Vagina (tissue), 2 donors: Measurements from ENCODE around the gene ATG2A. TPM values are rescaled to one million over a fixed set of nuclear protein-coding genes. Genes with fewer than 3 reads are reported as not detected.
A peak's percentile ranks its signal among the peaks of the same experiment; 100 is the strongest.

ENCODE experiments used
- DNase-seq, 2 donors: peaks; one replicate each; pipeline ENCODE4 v3.0.0-alpha.2; 2017; ENCODE audit errors: extremely low spot score in 2 of 2
- H3K27ac ChIP-seq: fragments of 200-600 bp; sonication (generic); one replicate; pipeline ENCODE4 v1.5.1; 2019
- H3K27me3 ChIP-seq: fragments of 200-600 bp; sonication (generic); one replicate; pipeline ENCODE4 v1.5.1; 2019
- H3K36me3 ChIP-seq, 2 donors: fragments of 200-600 bp; sonication (generic); one replicate each; pipeline ENCODE4 v1.5.1; 2017 to 2019
- H3K4me1 ChIP-seq: fragments of 200-600 bp; sonication (generic); one replicate; pipeline ENCODE4 v1.5.1; 2019
- H3K4me3 ChIP-seq, 2 donors: fragments of 200-600 bp; sonication (generic); 1 replicate in 1 of 2; 2 replicates in 1 of 2; pipeline ENCODE4 v1.5.1; 2016 to 2019
- H3K9me3 ChIP-seq: fragments of 200-600 bp; sonication (generic); one replicate; pipeline ENCODE4 v1.5.1; 2019
- POLR2A ChIP-seq, 2 donors: fragments of 450-650 bp; IDR thresholded peaks; one replicate each; pipeline ENCODE4 v1.6.1; 2017; ENCODE audit warnings: antibody characterized with exemption in 2 of 2, mild to moderate bottlenecking in 2 of 2, moderate library complexity in 2 of 2
- POLR2AphosphoS5 ChIP-seq, 2 donors: sonication (generic); formaldehyde crosslinking; IDR thresholded peaks; one replicate each; pipeline ENCODE4 v1.9.0; 2017; ENCODE audit warnings: antibody characterized with exemption in 2 of 2, mild to moderate bottlenecking in 2 of 2, low read depth in 1 of 2; ENCODE audit not compliant: insufficient read depth in 1 of 2
- intact Hi-C: fragments of 100-400 bp; cut with DNase I; formaldehyde crosslinking; loops from one replicate; pipeline ENCODE4 v1.15.1; 2023
- total RNA-seq: library from RNA; depleted of rRNA; stranded (reverse); fragments of >200 nt; gene quantifications from one replicate; pipeline ENCODE4 v1.2.3, GENCODE V29; 2016
- TF ChIP-seq, protein P1 (sequence below), 3 experiments: fragments of 450-650 bp in 2 of 3; fragments of 200-600 bp in 1 of 3; sonication (generic) in 1 of 3; IDR thresholded peaks; one replicate each; pipeline ENCODE4 v1.5.1; 2017 to 2019; ENCODE audit warnings: antibody characterized with exemption in 3 of 3, mild to moderate bottlenecking in 2 of 3, moderate library complexity in 2 of 3

The ATG2A gene
- total RNA-seq, 1 donor from 2014 or later = 27.0 TPM

DNA sequence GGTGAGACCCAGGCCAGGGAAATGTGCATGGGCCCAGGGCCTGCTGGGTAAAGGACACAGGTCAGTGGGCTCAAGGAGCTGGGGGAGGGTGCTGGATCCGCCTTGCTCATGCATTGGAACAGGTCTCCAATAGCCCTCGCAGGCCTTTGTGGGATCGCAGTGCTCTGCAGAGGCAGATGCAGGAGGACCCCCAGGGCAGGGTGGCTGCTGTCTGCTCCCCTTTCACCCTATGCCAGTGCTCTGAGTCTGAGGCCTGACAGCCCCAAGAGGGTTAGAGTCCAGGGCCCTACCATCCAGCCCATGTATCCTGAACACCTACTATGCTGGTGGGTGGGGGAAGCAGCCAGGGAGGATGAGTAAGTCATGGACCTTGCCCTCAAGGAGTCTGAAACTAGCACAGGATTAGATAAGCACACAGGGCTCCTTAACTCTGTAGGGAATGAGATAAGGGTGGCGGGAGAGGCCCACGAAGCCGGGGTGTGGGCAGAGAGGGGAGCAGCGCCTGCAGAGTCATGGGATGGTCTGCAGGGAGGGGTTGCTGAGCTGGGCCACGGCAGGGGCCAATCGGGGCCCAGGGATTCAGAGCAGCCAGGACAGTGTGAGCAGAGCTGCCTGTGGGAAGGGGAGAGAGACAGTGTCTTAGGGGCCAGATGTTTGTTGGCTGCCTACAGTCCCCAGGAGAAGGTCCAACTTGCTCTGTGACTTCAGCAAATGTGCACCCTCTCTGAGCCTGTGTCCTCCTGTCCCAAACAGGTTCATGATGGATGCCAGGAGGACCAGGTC is 28.1 kb downstream of the ATG2A start:
- Histone ChIP-seq H3K9me3 (no peaks in the 10 kb centered on the region), H3K4me3 (no peak overlapping the region), H3K27me3 (no peaks in the 10 kb centered on the region), H3K36me3 (no peaks in the 10 kb centered on the region), H3K4me1 (peaks cover 10% of the 10 kb centered on the region), H3K27ac (no peak overlapping the region)
- intact Hi-C loops = loop anchor here (2.0 kb wide), 1 partner anchor 44 kb away; the partner anchor contains the start of gene CDC42BPG
- no peak for DNase-seq
- TF ChIP-seq, protein P1, sequence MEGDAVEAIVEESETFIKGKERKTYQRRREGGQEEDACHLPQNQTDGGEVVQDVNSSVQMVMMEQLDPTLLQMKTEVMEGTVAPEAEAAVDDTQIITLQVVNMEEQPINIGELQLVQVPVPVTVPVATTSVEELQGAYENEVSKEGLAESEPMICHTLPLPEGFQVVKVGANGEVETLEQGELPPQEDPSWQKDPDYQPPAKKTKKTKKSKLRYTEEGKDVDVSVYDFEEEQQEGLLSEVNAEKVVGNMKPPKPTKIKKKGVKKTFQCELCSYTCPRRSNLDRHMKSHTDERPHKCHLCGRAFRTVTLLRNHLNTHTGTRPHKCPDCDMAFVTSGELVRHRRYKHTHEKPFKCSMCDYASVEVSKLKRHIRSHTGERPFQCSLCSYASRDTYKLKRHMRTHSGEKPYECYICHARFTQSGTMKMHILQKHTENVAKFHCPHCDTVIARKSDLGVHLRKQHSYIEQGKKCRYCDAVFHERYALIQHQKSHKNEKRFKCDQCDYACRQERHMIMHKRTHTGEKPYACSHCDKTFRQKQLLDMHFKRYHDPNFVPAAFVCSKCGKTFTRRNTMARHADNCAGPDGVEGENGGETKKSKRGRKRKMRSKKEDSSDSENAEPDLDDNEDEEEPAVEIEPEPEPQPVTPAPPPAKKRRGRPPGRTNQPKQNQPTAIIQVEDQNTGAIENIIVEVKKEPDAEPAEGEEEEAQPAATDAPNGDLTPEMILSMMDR (IDR thresholded peaks at IDR 0.05) = no peak
- no peak for TF ChIP-seq POLR2AphosphoS5 (IDR thresholded peaks at IDR 0.05; ENCODE audit: insufficient read depth in 1 of 2, low read depth in 1 of 2)
- no peak for TF ChIP-seq POLR2A (IDR thresholded peaks at IDR 0.05)

DNA sequence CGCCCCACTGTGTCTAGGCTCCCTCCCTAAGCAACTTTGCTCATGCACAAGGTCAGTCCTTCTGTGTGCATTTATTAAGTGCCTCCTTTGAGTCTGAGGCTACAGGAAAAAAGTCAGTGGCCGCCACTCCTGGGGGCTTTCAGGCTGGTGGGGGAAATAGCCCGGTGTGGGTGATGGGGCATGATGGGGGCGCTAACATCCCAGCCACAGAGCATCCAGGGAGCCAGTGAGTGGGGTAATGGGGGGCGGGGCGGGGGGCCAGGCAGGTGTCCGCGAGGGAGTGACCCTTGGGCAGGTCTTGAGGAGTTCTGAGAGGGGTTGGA is 28.6 kb downstream of the ATG2A start:
- Histone ChIP-seq H3K4me3 (peak overlapping the region; percentile 15 to 35), H3K4me1 (peaks cover 10% of the 10 kb centered on the region), H3K27me3 (no peaks in the 10 kb centered on the region), H3K27ac (no peak overlapping the region), H3K9me3 (no peaks in the 10 kb centered on the region), H3K36me3 (no peaks in the 10 kb centered on the region)
- TF ChIP-seq, protein P1 (IDR thresholded peaks at IDR 0.05) = no peak
- TF ChIP-seq POLR2AphosphoS5 (IDR thresholded peaks at IDR 0.05; ENCODE audit: insufficient read depth in 1 of 2, low read depth in 1 of 2) (no peak), POLR2A (IDR thresholded peaks at IDR 0.05) (no peak)
- intact Hi-C loops = loop anchor here (2.0 kb wide), 1 partner anchor 44 kb away; the partner anchor contains the start of gene CDC42BPG
- no peak for DNase-seq

DNA sequence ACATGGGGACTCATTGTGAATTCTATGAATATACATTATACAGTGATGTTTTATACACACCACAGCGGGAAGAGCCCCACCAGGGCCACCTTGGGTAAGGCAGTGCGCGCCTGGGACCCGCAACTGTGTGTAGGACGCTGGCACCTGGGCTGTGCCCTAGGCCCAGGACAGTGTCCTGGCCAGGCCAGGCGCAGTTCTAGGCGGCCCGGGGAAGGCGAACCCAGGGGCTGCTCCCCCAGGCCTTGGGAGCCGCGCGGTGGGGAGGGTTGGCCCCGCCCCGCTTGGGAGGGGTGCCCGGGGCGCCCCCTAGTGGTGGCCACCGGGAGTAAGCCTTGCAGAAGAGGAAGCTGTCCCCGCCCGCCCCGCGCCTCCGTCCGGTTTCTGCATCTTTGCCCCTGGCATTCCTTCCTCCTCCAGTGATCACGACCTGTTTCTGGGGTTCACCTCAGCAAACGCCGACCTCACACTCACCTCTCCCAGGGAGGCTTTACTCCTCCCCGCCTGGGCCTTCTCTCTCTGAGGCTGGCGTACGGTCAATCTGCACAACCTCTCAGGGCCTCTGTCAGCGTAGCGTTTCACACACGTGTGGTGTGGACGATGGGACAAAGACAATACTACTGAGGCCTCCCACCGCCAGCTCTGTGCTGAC is 29.1 kb downstream of the ATG2A start:
- H3K27me3 ChIP-seq = no peaks in the 10 kb centered on the region
- peak overlapping the region; percentile 15 to 35 for H3K4me3 ChIP-seq
- peaks cover 10% of the 10 kb centered on the region for H3K4me1 ChIP-seq
- H3K27ac ChIP-seq = peak overlapping the region; percentile 22
- TF ChIP-seq, protein P1 (IDR thresholded peaks at IDR 0.05) = peak; percentile 89 to 99 (median 90)
- TF ChIP-seq POLR2AphosphoS5 (IDR thresholded peaks at IDR 0.05; ENCODE audit: insufficient read depth in 1 of 2, low read depth in 1 of 2) (peak; percentile 37 to 45), POLR2A (IDR thresholded peaks at IDR 0.05) (no peak)
- intact Hi-C loops = loop anchor here (2.0 kb wide), 1 partner anchor 43 kb away; the partner anchor contains the start of gene CDC42BPG
- DNase-seq = no peak
- H3K36me3 ChIP-seq = no peaks in the 10 kb centered on the region
- no peaks in the 10 kb centered on the region for H3K9me3 ChIP-seq

DNA sequence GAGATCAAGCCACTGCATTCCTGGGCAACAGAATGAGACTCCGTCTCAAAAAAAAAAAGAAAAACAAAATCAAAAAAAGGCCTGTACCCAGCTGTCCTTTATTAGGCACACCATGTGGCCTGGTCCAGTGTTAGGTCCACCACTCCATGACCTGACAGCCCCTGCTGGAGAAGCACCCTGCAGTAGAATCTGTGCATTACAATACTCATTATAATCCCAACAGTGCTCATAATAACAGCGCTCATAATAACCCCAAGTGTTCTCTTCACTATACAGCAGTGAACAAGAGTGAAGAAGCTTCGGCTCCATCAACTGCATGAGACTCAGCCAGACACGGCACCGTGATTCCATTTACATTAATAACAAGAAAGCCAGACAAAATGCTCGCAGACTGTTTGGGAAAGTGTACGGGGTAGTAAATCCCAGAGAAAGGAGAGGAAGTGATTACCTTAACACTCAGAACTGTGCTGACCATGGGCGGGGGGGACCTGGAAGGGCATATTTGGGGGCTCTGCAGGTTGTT is 29.7 kb downstream of the ATG2A start:
- intact Hi-C loops = no loop called here
- TF ChIP-seq POLR2A (IDR thresholded peaks at IDR 0.05) = no peak
- TF ChIP-seq, protein P1 (IDR thresholded peaks at IDR 0.05) = no peak
- no peak for TF ChIP-seq POLR2AphosphoS5 (IDR thresholded peaks at IDR 0.05; ENCODE audit: insufficient read depth in 1 of 2, low read depth in 1 of 2)
- H3K36me3 ChIP-seq = no peaks in the 10 kb centered on the region
- no peaks in the 10 kb centered on the region for H3K27me3 ChIP-seq
- no peak for DNase-seq
- peaks cover 10% of the 10 kb centered on the region for H3K4me1 ChIP-seq
- no peaks in the 10 kb centered on the region for H3K9me3 ChIP-seq
- H3K27ac ChIP-seq = peak overlapping the region; percentile 22
- no peak overlapping the region for H3K4me3 ChIP-seq
